MM.1S (cell line): Measurements from ENCODE around the gene UFSP2.

Experiments
- EZH2 ChIP-seq: fragments of 300-600 bp; sonication (generic); optimal IDR thresholded peaks from 2 replicates; pipeline ENCODE3; 2017; ENCODE audit warnings: low read depth, mild to moderate bottlenecking, antibody characterized with exemption, low read length, mixed read lengths
- TF ChIP-seq, protein P1 (sequence below): fragments of 300-600 bp; sonication (generic); IDR thresholded peaks from 2 replicates; pipeline ENCODE4 v1.5.1; 2016; ENCODE audit warnings: antibody characterized with exemption, low read length, mixed read lengths

DNA sequence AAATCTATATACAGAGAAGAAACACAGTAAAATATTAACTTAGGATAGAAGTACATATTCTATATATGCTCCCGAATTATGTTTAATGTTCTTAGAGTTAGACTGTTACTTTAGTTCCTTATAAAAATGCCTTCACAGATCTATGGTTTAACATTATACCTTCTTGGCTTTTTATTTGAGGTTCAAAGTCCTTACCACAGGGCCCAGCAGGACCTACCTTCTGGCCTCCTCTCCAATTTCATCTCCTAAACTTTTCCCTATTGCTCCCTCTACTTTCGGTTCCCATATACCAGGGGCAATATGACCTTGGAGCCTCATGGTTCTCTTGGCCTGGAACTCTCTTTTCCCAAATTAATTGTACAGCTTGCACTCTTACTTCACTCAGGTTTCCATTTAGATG, 17.3 kb downstream of the UFSP2 start:
- no peak for TF ChIP-seq EZH2
- TF ChIP-seq, protein P1, sequence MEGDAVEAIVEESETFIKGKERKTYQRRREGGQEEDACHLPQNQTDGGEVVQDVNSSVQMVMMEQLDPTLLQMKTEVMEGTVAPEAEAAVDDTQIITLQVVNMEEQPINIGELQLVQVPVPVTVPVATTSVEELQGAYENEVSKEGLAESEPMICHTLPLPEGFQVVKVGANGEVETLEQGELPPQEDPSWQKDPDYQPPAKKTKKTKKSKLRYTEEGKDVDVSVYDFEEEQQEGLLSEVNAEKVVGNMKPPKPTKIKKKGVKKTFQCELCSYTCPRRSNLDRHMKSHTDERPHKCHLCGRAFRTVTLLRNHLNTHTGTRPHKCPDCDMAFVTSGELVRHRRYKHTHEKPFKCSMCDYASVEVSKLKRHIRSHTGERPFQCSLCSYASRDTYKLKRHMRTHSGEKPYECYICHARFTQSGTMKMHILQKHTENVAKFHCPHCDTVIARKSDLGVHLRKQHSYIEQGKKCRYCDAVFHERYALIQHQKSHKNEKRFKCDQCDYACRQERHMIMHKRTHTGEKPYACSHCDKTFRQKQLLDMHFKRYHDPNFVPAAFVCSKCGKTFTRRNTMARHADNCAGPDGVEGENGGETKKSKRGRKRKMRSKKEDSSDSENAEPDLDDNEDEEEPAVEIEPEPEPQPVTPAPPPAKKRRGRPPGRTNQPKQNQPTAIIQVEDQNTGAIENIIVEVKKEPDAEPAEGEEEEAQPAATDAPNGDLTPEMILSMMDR, result no peak
